DMS53 treated with DMSO at 0.1 percent for 48 hours (cell line): ENCODE results near the gene JPH3.

Source experiments
- DNase-seq: peaks from one replicate; lab custom pipeline; 2025; ENCODE audit not compliant: unreplicated experiment; lab: John Stamatoyannopoulos, UW

JPH3 gene

DNA sequence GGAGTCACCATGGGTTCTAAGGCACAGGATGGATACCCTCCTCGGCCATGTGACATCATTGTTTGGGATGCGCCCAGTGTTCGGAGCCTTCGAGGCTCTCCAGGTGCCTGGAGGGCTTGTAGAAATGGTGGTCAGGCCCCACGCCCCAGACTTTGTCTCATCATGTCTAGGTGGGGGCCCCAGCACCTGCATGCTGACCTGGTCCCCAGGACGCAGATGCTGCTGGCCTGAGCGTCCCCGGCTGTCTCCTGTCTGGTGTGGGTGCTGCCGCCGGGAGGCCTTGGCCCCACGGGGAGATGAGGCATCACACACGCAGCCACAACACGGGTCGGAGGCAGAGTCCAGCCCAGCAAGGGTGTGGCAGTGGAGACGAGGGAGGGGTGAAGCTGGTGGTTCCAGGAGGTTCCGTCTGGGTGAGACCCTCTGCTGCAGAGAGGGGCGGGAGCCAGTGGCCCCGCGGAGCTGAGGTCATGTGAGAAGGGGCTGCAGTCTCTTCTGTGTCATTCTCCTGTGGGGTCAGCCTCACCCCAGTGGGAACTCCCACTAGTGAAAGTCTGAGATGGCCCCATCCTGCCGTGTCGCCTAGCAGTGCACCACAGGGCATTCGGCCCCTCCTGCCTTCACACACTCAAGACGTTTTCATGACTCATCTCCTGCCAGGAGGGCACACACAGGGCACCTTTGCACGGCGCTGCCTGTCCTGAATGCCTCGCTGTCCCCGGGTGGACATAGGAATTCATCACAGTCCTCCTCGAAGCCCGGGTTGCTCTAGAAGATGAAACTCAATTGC, 46.6 kb downstream of the JPH3 start:
- no peak for DNase-seq

DNA sequence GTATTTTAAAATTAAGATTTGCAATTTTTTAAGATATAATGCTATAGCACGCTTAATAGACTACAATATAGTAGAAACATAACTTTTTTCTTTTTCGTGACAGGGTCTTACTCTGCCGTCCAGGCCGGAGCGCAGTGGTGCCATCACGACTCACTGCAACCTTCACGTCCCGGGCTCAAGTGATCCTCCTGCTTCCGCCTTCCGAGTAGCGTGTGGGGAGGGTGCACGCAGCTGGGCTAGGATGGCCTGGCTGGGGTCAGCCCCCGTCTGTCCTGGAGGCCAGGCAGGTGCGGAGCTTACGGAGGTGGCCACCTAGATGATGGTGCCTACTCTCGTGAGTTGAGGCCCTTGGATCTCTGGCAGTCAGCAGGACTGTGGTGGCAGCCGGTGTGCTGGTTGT, 50.1 kb downstream of the JPH3 start:
- DNase-seq, result no peak

DNA sequence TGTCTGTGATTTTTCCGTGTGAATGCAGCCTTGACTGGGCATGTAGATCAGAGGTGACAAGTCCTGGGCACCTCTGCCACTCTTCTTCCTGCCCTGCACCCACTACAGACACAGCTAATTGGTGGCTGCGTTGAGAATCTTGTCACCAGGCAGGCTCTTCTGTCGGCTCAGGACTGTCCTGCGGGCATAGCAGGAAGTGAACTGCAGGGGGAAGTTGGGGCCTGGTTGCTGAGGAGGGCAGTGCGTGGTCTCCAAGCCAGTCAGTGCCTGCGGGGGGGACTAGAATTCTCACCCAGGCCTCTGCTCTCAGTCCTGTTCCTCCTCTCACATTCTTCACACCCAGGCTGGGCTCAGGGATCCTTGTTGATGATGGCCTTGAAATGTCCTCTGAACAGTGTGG, 50.5 kb downstream of the JPH3 start:
- DNase-seq, result no peak

DNA sequence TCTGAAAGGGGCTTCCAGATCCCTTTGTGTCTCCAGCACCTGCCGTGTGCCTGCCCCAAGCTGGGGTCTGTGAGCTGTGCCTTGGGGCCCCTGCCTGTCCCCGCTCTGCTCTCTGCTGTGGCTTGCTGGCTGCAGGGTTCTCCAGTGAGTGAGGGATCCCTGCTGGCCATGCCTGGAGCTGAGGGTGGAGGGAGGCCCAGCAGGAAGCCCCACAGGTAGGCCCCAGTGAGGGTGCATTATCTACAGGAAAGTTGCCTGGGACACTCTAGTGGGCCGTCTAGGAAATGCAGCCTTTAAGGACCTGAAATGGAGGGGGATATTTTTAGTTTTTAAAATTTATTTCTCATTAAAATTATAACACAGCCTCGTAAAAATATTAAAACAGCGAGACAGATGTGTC, 50.9 kb downstream of the JPH3 start:
- DNase-seq, result no peak

DNA sequence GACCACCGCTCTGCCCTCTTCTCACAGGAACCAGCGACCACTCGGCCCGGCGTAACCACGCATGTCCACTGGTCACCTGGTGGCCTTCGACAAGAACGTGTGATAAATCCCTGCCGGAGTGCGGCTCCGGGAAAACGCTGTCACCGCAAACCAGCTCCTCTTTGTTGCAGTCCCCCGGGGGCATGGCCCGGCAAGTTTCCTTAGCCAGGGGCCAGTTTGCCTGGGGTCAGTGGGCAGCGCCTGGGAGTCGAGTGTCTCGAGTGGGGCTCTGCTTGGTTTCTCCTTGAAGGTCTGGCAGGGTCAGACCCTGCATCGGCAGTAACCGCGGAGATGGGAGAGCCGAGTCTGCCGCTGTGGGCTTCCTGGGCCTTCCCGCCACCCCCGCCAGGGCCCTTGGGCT, 52.5 kb downstream of the JPH3 start:
- DNase-seq, result no peak

DNA sequence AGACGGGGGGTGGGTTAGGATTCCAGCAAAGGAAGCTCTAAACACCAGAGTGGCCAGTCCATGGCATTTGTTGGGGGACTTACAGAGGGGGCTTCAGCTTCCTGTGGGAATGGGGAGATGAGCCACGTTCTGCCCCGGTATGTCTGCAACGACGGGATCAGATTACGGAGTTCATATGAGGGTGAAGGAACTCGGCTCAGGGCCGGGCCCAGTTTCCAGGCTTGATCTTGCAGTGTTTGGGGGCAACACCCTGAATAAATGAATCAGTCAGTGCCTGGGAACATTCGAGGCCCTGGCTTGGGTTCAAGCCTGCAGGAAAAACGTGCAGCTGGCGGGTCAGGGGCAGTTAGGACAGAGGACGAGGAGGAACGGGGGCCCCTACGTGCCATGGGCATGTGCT, 54.0 kb downstream of the JPH3 start:
- no peak for DNase-seq

DNA sequence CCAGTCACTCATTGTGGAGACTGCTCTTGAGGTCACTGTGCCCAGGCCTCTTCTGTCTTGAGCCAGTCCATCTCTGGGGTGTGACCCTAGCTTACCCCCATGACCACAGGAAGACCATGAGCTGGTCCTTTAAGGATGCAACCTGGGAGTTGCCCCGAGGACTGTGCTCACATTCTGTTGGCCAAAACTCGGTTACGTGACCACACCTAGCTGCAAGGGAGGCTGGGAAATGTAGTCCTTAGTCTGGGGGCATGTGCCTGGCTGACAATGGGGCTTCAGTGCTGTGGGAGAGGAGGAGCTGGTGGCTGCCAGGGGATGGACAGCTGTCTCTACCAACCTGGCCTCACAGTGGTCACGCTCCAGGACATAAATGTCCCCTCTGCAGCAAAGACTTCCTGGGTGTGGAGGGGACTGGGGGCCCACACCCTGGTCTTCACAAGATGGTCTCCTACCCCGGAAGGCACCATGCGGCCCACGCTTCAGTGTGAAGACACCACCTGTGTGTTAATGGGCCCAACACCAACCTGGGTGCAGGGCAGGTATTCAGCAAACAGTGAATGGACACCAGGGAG, 55.4 kb downstream of the JPH3 start:
- DNase-seq, result no peak

DNA sequence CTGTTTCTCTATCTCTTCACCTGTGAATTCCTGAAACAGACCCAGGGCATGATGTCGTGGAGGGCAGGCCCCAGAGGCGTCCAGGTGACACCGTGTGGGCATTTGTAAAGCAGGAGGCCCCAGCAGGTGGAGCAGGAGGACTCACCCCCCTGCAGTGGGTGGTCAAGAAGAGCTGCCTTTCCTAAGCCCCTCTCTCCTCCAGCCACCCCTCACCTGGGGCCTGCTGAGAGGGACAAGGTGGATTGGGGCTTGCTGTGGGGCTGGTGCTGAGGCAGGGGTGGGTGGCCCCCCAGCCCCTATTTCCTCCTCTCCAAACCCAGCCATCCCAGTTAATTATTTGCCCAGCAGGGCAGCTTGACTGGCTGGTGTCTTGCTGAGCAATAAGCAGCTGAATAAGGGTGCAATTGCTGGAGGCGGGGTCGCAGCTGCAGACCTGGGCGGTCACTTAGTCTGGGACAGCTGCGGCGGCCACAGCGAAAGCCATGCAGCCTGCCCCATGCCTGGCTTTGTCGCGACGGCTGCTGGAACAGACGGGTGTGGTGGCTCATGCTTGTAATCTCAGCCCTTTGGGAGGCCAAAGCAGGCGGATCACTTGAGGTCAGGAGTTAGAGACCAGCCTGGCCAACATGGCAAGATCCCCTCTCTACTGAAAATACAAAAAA, 56.4 kb downstream of the JPH3 start:
- DNase-seq, result no peak

DNA sequence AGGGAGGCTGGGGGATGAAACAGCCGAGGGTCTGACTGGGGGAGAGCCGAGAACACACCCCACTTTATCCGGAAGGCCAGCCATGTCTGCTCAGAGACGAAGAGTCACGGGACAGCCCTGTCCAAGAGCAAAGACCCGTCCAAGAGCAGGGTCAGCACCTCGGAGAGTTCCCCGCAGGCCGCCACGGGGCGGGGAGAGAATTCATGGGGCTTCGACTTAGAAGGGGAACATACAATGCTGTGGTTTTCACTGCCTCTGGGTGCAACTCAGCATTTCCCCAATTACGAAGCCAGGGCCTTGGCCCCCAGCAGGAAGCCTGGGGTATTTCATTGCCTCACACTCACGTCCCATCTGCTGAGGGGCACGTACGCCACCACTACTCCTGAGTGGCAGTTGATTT, 59.3 kb downstream of the JPH3 start:
- DNase-seq, result no peak

DNA sequence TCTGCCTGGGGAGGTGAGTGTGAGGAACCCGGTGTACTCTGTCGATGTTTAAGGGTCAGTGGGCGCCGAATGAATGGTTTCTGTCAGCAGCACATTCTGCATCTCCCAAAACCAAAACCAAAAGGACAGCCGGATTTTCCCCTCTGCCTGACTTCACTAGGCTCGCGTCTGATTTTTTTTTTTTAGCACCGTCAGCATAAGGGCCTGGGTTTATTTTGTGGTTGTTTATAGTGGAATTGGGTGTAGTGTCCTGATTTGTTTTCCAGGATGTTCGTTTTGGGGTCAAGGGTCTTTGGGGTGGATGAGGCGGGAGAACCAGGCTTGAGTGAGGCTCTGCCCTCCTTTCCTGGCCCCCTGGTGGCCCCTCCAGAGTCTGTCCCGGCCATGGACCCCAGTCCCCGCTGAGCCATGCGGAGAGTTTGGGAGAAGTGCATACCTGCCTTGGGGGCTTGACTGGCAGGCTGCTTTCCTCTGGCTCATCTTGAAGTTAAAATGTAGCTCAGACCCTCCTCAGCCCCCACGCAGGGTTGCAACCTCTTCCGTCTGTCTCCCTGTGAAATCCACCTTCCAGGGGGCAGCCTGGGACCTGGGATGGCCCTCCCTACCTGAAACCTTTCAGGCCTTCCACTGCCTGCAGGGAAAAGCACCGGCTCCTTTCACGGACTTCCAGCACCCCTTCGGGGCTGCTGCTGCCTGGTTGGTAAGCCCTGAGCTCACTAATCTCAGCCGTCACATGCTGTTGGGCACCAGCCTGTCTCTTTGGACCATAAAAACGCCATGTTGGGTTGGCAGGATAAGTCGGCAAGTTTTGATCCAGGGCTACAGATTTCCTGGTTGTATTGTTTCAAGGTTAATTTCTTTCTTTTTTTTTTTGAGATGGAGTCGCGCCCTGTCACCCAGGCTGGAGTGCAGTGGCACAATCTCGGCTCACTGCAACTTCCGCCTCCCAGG, 60.2 kb downstream of the JPH3 start:
- no peak for DNase-seq

DNA sequence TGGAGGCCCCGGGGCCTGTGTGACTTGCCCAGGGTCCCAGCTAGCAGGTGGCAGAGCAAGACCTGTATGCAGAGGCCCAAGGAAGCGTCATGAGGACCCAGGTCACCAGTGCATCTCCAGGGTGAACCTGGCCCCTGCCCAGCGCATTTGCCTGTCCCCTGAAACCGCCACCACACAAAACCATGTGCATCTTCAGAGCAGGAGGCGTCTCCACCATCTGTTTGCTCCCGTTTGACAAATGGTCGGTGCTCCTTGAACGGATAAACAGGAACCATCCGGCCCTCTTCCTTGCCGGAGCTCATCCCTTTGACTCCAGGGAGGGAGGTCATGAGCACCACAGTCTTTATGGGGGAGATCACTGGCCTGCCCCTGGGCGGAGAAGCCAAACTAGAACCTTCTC, 62.5 kb downstream of the JPH3 start:
- DNase-seq, result no peak

DNA sequence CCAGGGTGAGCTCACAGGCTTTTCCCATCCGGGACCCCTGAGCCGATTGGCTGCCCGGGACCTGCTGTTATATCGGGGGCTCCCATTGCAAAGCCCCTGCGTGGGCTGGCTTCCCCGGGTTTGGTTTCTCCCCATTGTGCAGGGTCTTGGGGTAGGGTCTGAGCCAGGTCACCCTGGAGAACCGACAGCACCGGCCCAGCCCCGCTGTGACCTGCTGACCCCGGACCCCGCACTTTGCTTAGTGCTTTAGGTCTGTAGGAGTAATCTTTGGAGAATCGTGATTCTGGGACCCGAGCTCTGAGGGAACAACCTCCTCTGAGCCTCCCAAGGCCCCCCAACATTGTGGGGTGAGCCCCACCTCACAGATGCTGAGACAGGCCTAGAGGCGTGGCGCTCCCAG, 62.9 kb downstream of the JPH3 start:
- no peak for DNase-seq

DNA sequence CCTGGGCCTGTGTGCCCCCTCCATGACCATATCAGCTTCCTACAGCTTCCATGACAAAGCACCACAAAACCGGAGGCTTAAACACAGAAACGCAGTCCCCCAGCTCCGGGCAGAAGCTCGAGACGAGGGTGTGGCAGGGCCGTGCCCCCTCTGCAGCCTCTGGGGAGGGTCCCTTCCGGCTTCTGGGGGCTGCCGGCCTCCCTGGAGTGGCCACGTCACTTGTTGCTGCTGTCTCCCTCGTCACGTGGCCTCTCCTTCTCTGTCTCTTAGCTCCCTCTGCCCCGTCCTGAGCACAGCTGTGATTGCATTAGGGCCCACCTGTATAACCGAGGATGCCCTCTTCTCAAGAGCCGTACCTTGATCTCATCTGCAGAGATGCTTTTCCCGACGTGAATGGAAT, 64.6 kb downstream of the JPH3 start:
- DNase-seq, result no peak

DNA sequence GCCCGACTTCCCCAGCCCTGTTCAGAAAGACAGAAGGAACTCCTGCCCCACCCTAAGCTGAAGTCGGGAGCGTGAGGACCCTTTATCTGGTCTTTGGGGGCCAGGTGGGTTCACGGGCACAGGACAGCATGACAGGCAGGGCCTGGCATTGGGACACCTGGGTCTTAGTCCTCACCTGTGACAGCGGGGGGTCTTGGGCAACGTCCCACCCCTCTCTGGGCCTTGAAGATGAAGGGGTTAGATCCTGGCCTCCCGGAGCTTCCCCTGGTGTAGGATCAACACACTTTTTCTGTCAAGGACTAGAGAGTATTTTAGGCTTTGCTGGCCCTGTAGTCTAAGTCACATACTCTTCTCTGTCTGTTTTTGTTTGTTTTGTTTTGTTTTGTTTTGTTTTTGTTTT, 65.1 kb downstream of the JPH3 start:
- DNase-seq, result no peak

DNA sequence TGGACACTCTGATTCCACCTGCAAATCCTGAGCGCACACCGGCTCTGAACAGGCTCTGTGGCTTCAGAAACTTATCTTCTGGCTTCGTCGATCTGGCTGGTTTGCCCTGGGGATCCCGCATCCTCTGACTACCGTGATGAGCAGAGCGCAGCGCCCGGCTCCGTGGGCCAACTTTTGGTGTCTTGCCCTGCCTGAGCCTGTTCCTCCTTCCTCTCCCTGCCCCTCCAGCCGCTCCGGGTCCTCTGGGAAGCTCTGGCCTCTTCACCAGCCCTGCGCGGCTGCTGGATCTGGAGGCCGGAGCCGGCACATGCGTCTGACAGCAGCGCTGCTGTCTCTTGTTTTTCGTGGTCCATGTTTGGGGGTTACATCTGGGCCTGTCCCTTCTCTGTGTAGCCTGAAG, 65.6 kb downstream of the JPH3 start:
- DNase-seq, result no peak

DNA sequence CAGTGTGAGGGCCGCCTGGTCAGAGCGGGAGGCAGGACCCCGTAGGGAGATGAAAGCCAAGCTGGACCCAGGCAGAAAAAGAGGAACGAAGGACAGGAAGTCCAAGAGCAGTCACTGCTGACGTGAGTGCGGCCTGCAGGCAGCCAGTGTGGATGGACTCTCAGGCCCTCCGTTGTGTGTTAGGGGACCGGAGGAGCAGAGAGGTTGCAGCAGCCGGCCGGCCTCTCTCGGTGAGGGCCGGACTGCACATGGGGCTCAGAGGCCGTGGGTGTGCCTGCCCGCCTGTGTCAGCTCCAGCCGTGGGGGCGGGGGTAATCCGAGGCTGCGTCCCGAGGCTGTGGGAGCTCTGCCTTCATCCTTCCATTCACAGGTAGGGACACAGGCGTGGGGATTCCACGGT, 67.4 kb downstream of the JPH3 start:
- DNase-seq, result no peak

DNA sequence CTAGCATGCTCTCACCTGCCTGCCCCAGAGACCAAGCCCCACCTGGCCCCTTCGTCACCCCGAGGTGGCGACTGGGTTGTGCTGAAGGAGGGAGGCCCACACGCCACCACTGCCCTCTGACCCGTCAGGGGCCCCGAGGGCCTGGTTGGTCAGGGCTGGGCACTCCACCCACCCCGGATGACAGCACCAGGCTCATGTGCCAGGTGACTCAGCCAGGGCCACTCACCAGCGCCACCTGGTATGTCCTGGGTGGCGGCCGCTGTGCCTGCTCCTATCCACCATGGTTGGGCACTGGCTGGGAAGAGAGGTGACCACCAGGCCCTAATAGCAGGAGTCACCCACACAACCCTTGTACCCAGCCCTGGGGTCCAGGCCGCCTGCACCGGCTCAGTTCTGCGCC, 68.9 kb downstream of the JPH3 start:
- DNase-seq, result no peak

DNA sequence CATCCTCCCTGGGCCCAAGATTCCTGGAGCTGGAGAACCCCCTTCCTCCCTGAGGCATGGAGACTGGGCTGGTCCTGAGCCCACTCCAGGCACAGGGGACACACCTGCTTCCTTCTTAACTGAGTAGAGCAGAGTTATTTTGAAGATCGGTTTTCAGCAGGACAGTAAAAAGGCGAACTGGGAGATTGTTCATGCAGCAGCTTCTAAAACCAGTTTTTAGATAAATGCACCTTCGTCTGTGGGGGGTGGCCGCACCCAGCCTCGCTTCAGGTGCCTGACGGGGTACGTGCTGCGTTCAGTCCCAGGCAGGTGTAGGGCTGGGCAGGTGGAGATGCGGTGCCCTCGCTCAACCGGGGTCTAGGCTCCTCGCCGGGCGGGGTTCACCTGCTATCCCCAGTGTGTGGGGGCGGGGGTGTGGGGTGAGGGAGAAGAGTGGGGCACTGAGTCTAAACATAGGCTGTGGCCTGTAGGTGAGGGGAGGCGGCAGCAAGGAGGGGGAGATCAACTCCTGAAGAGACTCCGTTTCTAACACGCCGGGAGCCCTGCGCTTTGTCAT, 69.5 kb downstream of the JPH3 start:
- DNase-seq, result no peak

DNA sequence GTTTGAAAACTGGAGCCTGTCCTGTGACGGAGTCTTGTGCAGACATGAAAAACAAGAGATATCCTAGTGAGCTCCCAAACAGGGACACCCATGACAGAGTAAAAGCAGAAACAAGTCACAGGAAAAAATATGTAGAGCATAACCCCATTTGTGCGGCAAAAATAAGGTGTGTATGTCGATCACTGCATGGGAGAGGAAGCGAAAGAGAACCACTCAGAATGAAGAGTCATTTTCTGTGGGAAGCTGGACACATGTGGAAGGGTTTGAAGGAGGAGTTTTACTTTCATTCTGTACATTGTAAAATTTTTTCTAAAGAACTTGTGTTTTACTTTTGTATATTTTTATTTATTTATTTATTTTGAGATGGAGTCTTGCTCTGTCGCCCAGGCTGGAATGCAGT, 72.1 kb downstream of the JPH3 start:
- no peak for DNase-seq

DNA sequence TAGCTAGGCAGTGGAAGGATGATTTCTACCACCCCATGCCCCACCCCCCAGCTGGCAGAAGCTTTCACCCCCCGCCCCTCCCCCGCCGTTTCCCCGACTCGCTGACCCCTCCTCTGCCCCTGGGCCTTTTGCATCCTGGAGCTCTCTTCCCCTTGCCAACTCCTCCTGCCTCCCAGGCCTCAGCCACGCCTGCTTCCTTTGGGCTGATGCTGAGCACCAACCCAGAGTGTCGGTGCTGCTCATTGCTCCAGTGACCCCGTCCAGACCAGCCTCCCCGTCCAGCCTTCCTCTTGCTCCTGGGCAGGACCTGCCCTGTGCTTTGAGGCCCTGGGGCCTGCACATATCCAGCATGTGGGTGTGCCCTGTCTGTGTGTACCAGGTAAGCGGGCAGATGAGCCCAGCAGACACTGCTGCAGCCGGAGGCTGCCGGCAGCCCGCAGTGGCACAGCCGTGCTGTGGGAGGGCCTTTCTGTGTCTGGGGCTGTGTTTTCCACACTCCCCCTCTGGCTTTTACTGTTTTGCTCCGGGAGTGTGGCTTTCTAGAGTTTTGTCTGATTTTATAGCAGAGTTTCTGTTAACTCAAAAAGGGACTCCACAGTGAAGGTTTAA, 72.9 kb downstream of the JPH3 start:
- no peak for DNase-seq

DNA sequence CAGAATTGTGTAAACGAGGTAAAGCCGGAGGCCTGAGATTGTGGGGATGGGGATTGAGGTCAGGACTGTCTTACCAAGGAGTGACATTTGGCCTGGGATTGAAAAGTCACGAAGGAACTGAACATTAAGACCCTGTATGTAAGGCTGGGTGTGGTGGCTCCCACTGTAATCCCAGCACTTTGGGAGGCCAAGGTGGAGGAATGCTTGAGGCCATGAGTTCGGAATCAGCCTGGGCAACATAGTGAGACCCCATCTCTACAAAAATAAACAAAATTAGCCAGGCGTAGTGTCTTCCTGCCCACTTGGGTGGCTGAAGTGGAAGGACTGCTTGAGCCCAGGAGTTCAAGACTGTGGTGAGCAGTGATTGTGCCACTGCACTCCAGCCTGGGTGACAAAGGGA, 75.5 kb downstream of the JPH3 start:
- no peak for DNase-seq
